Naive thymus-derived CD4-positive, alpha-beta T cell (primary cell): Measurements from ENCODE around the gene SGTA. TPM values are rescaled to one million over a fixed set of nuclear protein-coding genes. Genes with fewer than 3 reads are reported as not detected.

Experiments used
- ATAC-seq: fragments of 150-1000 bp; cut with Tn5 transposase; 2 replicates; pipeline ENCODE4 v1.10.0; 2021; ENCODE audit warnings: mild to moderate bottlenecking, moderate library complexity
- CTCF ChIA-PET: fragments of 350-600 bp; sonication (Branson Sonifier 250); formaldehyde crosslinking; loops from one replicate; lab custom pipeline; 2021; ENCODE audit warnings: antibody characterized with exemption; lab: Charles Lee
- POLR2A ChIA-PET: fragments of 350-600 bp; sonication (Branson Sonifier 250); formaldehyde crosslinking; loops from one replicate; lab custom pipeline; 2021; ENCODE audit warnings: antibody characterized with exemption, inconsistent platforms; lab: Charles Lee
- DNase-seq, 9 donors: peaks; one replicate each; pipeline versions ENCODE4 v3.0.0 to v3.0.0-alpha.2; 2020 to 2022; ENCODE audit warnings: mixed read lengths in 1 of 9
- H3K27ac ChIP-seq: one replicate; pipeline ENCODE4 v1.7.0; 2013; ENCODE audit warnings: mild to moderate bottlenecking, low read depth, low read length, moderate library complexity
- H3K27me3 ChIP-seq, 2 donors: one replicate each; pipeline ENCODE4 v1.7.0; 2013; ENCODE audit warnings: low read length in 2 of 2, mild to moderate bottlenecking in 2 of 2, moderate library complexity in 2 of 2; ENCODE audit not compliant: control insufficient read depth in 2 of 2, insufficient read depth in 2 of 2
- H3K36me3 ChIP-seq, 3 experiments: 1 replicate in 2 of 3; 2 replicates in 1 of 3; pipeline ENCODE4 v1.7.0; 2013; ENCODE audit warnings: low read length in 3 of 3, mild to moderate bottlenecking in 3 of 3, moderate library complexity in 1 of 3; ENCODE audit not compliant: insufficient read depth in 3 of 3, control insufficient read depth in 2 of 3
- H3K4me1 ChIP-seq, 2 donors: one replicate each; pipeline ENCODE4 v1.7.0; 2013; ENCODE audit warnings: low read length in 2 of 2, mild to moderate bottlenecking in 2 of 2, moderate library complexity in 1 of 2; ENCODE audit not compliant: control insufficient read depth in 2 of 2, insufficient read depth in 2 of 2
- H3K4me3 ChIP-seq: 2 replicates; pipeline ENCODE4 v1.7.0; 2013; ENCODE audit warnings: mild to moderate bottlenecking, low read length
- H3K9me3 ChIP-seq, 3 experiments: 1 replicate in 2 of 3; 2 replicates in 1 of 3; pipeline ENCODE4 v1.7.0; 2013; ENCODE audit warnings: low read length in 3 of 3; ENCODE audit not compliant: control insufficient read depth in 2 of 3
- H3K27ac Mint-ChIP-seq, 9 donors: one replicate each; pipeline ENCODE4 v1.8.0; 2020 to 2022; ENCODE audit warnings: mixed read lengths in 9 of 9, mild to moderate bottlenecking in 8 of 9, moderate library complexity in 5 of 9, inconsistent platforms in 2 of 9
- H3K27me3 Mint-ChIP-seq, 5 donors: one replicate each; pipeline ENCODE4 v1.8.0; 2021 to 2022; ENCODE audit warnings: mixed read lengths in 5 of 5, mild to moderate bottlenecking in 1 of 5
- H3K36me3 Mint-ChIP-seq, 5 donors: one replicate each; pipeline ENCODE4 v1.8.0; 2020 to 2022; ENCODE audit warnings: mixed read lengths in 5 of 5, mild to moderate bottlenecking in 3 of 5, inconsistent platforms in 1 of 5
- H3K4me1 Mint-ChIP-seq, 7 donors: one replicate each; pipeline ENCODE4 v1.8.0; 2020 to 2022; ENCODE audit warnings: mixed read lengths in 7 of 7, mild to moderate bottlenecking in 3 of 7, inconsistent platforms in 1 of 7
- H3K4me3 Mint-ChIP-seq, 10 donors: one replicate each; pipeline ENCODE4 v1.8.0; 2020 to 2022; ENCODE audit warnings: mild to moderate bottlenecking in 10 of 10, mixed read lengths in 10 of 10, moderate library complexity in 6 of 10, inconsistent platforms in 2 of 10
- H3K9me3 Mint-ChIP-seq, 11 donors: one replicate each; pipeline ENCODE4 v1.8.0; 2020 to 2022; ENCODE audit warnings: mixed read lengths in 11 of 11, mild to moderate bottlenecking in 4 of 11, inconsistent platforms in 1 of 11, moderate library complexity in 1 of 11
- intact Hi-C, 2 donors: fragments of 100-400 bp; cut with micrococcal nuclease; formaldehyde crosslinking; loops; one replicate each; pipeline ENCODE4 v1.15.1; 2023
- polyA plus RNA-seq, 2 donors: library from polyadenylated mRNA; unstranded; fragments of 300-500 nt; fragmentation: Illumina TruSeq; gene quantifications; one replicate each; pipeline ENCODE4 v1.2.3, GENCODE V29; 2021
- total RNA-seq, 6 experiments: library from RNA in 5 of 6; stranded (reverse) in 5 of 6; gene quantifications; 1 replicate in 5 of 6; 2 replicates in 1 of 6; pipeline ENCODE4 v1.2.3 and lab custom pipeline; 2021 to 2026

The SGTA gene
- total and polyA plus RNA-seq, 7 experiments from 2014 or later = 25.3 to 47.8 (median 37.9) TPM

GRCh38 chr19:2767688-2768087, 15.4 kb downstream of the SGTA start:
- no peak overlapping the region for H3K27ac Mint-ChIP-seq
- DNase-seq (no peak), ATAC-seq (no peak)
- no peaks in the 10 kb centered on the region for H3K27me3 ChIP-seq
- H3K9me3 ChIP-seq = no peaks in the 10 kb centered on the region
- H3K36me3 ChIP-seq = peaks cover 0 to 74% (median 0%) of the 10 kb centered on the region in 3 experiments
- peaks cover 0 to 4% (median 2%) of the 10 kb centered on the region in 5 donors for H3K36me3 Mint-ChIP-seq
- H3K4me1 Mint-ChIP-seq = peaks cover 0 to 8% (median 8%) of the 10 kb centered on the region in 7 donors
- POLR2A ChIA-PET = no interaction called here
- no peak overlapping the region for H3K4me3 ChIP-seq
- H3K9me3 Mint-ChIP-seq = no peaks in the 10 kb centered on the region
- no peak overlapping the region for H3K4me3 Mint-ChIP-seq
- no peaks in the 10 kb centered on the region for H3K4me1 ChIP-seq
- no peak overlapping the region for H3K27ac ChIP-seq
- intact Hi-C loops = no loop called here
- H3K27me3 Mint-ChIP-seq = no peaks in the 10 kb centered on the region
- CTCF ChIA-PET = interaction anchor here (0.7 kb wide), 1 partner anchor 120 kb away, joined by 3 read pairs; no protein-coding TSS in a partner anchor

- Histone ChIP-seq H3K9me3 (no peaks in the 10 kb centered on the region), H3K27ac (no peak overlapping the region), H3K36me3 (peaks cover 0 to 76% (median 0%) of the 10 kb centered on the region in 3 experiments), H3K27me3 (no peaks in the 10 kb centered on the region), H3K4me1 (no peaks in the 10 kb centered on the region), H3K4me3 (no peak overlapping the region)
- peaks cover 0 to 4% (median 3%) of the 10 kb centered on the region in 5 donors for H3K36me3 Mint-ChIP-seq
- no peaks in the 10 kb centered on the region for H3K27me3 Mint-ChIP-seq
- POLR2A ChIA-PET = no interaction called here
- no peaks in the 10 kb centered on the region for H3K4me1 Mint-ChIP-seq
- CTCF ChIA-PET = no interaction called here
- ATAC-seq (no peak), DNase-seq (no peak)
- H3K9me3 Mint-ChIP-seq = no peaks in the 10 kb centered on the region
- no peak overlapping the region for H3K4me3 Mint-ChIP-seq
- intact Hi-C loops = no loop called here
- H3K27ac Mint-ChIP-seq = no peak overlapping the region
Observed at GRCh38 chr19:2766594-2767372, 16.3 kb downstream of the SGTA start.

- intact Hi-C loops = no loop called here
- Mint-ChIP-seq H3K4me3 (no peak overlapping the region), H3K4me1 (no peaks in the 10 kb centered on the region), H3K9me3 (no peaks in the 10 kb centered on the region), H3K36me3 (peaks cover 0 to 4% (median 3%) of the 10 kb centered on the region in 5 donors), H3K27me3 (no peaks in the 10 kb centered on the region), H3K27ac (no peak overlapping the region)
- Histone ChIP-seq H3K4me1 (no peaks in the 10 kb centered on the region), H3K27ac (no peak overlapping the region), H3K27me3 (no peaks in the 10 kb centered on the region), H3K36me3 (peaks cover 0 to 88% (median 0%) of the 10 kb centered on the region in 3 experiments), H3K4me3 (no peak overlapping the region), H3K9me3 (no peaks in the 10 kb centered on the region)
- DNase-seq = no peak
- ChIA-PET CTCF (no interaction called here), POLR2A (no interaction called here)
- ATAC-seq = no peak
Observed at GRCh38 chr19:2765376-2765775, 17.7 kb downstream of the SGTA start.

GRCh38 chr19:2764945-2765344, 18.1 kb downstream of the SGTA start:
- Mint-ChIP-seq H3K4me3 (no peak overlapping the region), H3K27me3 (no peaks in the 10 kb centered on the region), H3K36me3 (peaks cover 0 to 4% (median 3%) of the 10 kb centered on the region in 5 donors), H3K27ac (peak overlapping the region in 1 of 9 donors; percentile 31), H3K9me3 (no peaks in the 10 kb centered on the region), H3K4me1 (no peaks in the 10 kb centered on the region)
- Histone ChIP-seq H3K4me1 (no peaks in the 10 kb centered on the region), H3K27ac (no peak overlapping the region), H3K4me3 (no peak overlapping the region), H3K9me3 (no peaks in the 10 kb centered on the region), H3K27me3 (no peaks in the 10 kb centered on the region), H3K36me3 (peaks cover 0 to 89% (median 0%) of the 10 kb centered on the region in 3 experiments)
- ChIA-PET CTCF (no interaction called here), POLR2A (no interaction called here)
- ATAC-seq = no peak
- no peak for DNase-seq
- intact Hi-C loops = no loop called here

- POLR2A ChIA-PET = no interaction called here
Observed at GRCh38 chr19:2763687-2764086, 19.4 kb downstream of the SGTA start.

GRCh38 chr19:2762783-2763496, 20.1 kb downstream of the SGTA start:
- Histone ChIP-seq H3K36me3 (peaks cover 0 to 87% (median 0%) of the 10 kb centered on the region in 3 experiments), H3K4me3 (no peak overlapping the region), H3K27ac (no peak overlapping the region), H3K4me1 (no peaks in the 10 kb centered on the region), H3K27me3 (no peaks in the 10 kb centered on the region), H3K9me3 (no peaks in the 10 kb centered on the region)
- no peak overlapping the region for H3K27ac Mint-ChIP-seq
- ChIA-PET POLR2A (interaction anchor here (0.7 kb wide), 1 partner anchor 113 kb away, joined by 3 read pairs; no protein-coding TSS in a partner anchor), CTCF (no interaction called here)
- no peak overlapping the region for H3K4me3 Mint-ChIP-seq
- no peak for ATAC-seq
- no peak for DNase-seq
- intact Hi-C loops = no loop called here
- no peaks in the 10 kb centered on the region for H3K9me3 Mint-ChIP-seq
- no peaks in the 10 kb centered on the region for H3K27me3 Mint-ChIP-seq
- peaks cover 0 to 15% (median 9%) of the 10 kb centered on the region in 5 donors for H3K36me3 Mint-ChIP-seq
- peaks cover 0 to 2% (median 0%) of the 10 kb centered on the region in 7 donors for H3K4me1 Mint-ChIP-seq

More at GRCh38 chr19:2763687-2764086, 19.4 kb downstream of the SGTA start:
- peaks cover 0 to 91% (median 0%) of the 10 kb centered on the region in 3 experiments for H3K36me3 ChIP-seq
- no peak overlapping the region for H3K27ac ChIP-seq
- DNase-seq (no peak), ATAC-seq (no peak)
- CTCF ChIA-PET = no interaction called here
- H3K27ac Mint-ChIP-seq = no peak overlapping the region
- intact Hi-C loops = no loop called here
- H3K4me3 ChIP-seq = no peak overlapping the region
- H3K4me1 Mint-ChIP-seq = peaks cover 0 to 2% (median 0%) of the 10 kb centered on the region in 7 donors
- H3K27me3 ChIP-seq = no peaks in the 10 kb centered on the region
- no peaks in the 10 kb centered on the region for H3K27me3 Mint-ChIP-seq
- no peak overlapping the region for H3K4me3 Mint-ChIP-seq
- no peaks in the 10 kb centered on the region for H3K4me1 ChIP-seq
- no peaks in the 10 kb centered on the region for H3K9me3 ChIP-seq
- H3K9me3 Mint-ChIP-seq = no peaks in the 10 kb centered on the region
- peaks cover 0 to 12% (median 6%) of the 10 kb centered on the region in 5 donors for H3K36me3 Mint-ChIP-seq
